ENCODE measurements around the gene LENEP. TPM values are rescaled to one million over a fixed set of nuclear protein-coding genes. Genes with fewer than 3 reads are reported as not detected.

Gene LENEP
- total RNA-seq, 1 experiment from 2014 or later = 0.42 TPM

DNA sequence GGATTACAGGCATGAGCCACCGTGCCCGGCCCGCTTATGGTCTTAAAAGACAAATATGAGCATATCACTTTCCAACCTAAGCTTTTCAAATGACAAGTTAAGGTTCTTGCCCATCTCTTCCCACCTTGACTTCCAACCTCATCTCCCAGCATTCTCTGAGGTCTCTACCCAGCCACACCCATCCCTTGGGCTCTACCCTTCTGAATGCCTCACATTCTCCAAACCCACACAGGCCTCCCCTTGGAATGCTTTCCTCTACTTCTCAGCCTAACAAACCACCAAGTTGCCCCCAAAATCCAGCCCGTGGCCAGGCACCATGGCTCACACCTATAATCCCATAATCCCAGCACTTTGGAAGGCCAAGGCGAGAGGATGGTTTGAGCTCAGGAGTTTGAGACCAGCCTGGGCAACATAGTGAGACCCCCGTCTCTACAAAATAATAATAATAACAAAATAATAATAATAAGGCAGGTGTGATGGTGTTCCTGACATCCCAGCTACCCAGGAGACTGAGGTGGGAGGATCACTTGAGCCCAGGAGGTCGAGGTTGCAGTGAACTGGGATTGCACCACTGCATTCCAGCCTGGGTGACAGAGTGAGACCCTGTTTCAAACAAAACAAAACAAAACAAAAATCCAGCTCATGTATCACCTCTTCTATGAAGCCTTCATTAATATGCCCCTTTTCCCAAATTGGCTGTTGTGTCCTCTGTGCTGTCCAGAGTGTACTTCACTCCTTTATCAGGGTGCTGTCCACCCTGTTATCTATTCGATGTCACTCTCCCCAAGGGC, 28.9 kb downstream of the LENEP start (continued):
- no peak for TF ChIP-seq POLR2AphosphoS5 (IDR thresholded peaks at IDR 0.05; ENCODE audit: low read depth, low read length)
- TF ChIP-seq, protein P1, sequence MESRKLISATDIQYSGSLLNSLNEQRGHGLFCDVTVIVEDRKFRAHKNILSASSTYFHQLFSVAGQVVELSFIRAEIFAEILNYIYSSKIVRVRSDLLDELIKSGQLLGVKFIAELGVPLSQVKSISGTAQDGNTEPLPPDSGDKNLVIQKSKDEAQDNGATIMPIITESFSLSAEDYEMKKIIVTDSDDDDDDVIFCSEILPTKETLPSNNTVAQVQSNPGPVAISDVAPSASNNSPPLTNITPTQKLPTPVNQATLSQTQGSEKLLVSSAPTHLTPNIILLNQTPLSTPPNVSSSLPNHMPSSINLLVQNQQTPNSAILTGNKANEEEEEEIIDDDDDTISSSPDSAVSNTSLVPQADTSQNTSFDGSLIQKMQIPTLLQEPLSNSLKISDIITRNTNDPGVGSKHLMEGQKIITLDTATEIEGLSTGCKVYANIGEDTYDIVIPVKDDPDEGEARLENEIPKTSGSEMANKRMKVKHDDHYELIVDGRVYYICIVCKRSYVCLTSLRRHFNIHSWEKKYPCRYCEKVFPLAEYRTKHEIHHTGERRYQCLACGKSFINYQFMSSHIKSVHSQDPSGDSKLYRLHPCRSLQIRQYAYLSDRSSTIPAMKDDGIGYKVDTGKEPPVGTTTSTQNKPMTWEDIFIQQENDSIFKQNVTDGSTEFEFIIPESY (IDR thresholded peaks at IDR 0.05; ENCODE audit: extremely low read depth, insufficient replicate concordance, low read length) = no peak
- TF ChIP-seq, protein P2, sequence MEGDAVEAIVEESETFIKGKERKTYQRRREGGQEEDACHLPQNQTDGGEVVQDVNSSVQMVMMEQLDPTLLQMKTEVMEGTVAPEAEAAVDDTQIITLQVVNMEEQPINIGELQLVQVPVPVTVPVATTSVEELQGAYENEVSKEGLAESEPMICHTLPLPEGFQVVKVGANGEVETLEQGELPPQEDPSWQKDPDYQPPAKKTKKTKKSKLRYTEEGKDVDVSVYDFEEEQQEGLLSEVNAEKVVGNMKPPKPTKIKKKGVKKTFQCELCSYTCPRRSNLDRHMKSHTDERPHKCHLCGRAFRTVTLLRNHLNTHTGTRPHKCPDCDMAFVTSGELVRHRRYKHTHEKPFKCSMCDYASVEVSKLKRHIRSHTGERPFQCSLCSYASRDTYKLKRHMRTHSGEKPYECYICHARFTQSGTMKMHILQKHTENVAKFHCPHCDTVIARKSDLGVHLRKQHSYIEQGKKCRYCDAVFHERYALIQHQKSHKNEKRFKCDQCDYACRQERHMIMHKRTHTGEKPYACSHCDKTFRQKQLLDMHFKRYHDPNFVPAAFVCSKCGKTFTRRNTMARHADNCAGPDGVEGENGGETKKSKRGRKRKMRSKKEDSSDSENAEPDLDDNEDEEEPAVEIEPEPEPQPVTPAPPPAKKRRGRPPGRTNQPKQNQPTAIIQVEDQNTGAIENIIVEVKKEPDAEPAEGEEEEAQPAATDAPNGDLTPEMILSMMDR (IDR thresholded peaks at IDR 0.05 in 2 of 3, conservative IDR thresholded peaks at IDR 0.05 in 1 of 3; ENCODE audit: borderline replicate concordance in 1 of 3, insufficient read depth in 1 of 3, low read depth in 2 of 3, low read length in 2 of 3) = no peak
- no peak for TF ChIP-seq JUND (IDR thresholded peaks at IDR 0.05)
- TF ChIP-seq ELF1 (IDR thresholded peaks at IDR 0.05; ENCODE audit: borderline replicate concordance, low read depth) = no peak

DNA sequence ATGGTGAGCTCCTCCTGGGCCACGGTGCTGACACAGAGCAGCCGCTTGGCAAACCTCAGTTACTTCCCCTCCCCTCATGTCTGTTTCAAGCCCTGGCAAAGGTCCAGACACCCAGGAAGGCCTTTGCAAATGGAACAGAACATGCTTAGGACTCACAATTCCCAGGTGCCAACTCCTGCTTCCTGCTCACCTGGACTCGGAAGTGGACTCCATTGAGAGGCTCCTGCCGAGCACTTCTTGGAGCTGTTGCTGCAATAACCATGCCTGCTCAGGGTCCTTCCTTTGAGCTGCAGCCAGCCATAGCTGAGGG, 29.5 kb downstream of the LENEP start:
- intact Hi-C loops (cut with micrococcal nuclease) = no loop called here
- H3K9ac ChIP-seq (ENCODE audit: low read length) = no peak overlapping the region
- no peak for ATAC-seq
- no peak for DNase-seq (ENCODE audit: low read depth, low spot score)
- H3K79me2 ChIP-seq (ENCODE audit: insufficient read depth, low read length) = no peaks in the 10 kb centered on the region
- ChIA-PET RAD21 (ENCODE audit: low non-redundant PET in 1 of 2, low total read pairs in 2 of 2, uncharacterized antibody in 2 of 2, unreplicated experiment in 2 of 2) (no interaction called here), CTCF (interaction anchor here (1.1 to 1.7 kb wide), 2 partner anchors 22 to 28 kb away, joined by 3 to 7 read pairs; partner anchors contain the start of gene ADAM15), POLR2A (no interaction called here)
- H4K20me1 ChIP-seq (ENCODE audit: insufficient read depth) = no peaks in the 10 kb centered on the region
- H3K9me2 ChIP-seq (ENCODE audit: insufficient read depth) = no peaks in the 10 kb centered on the region
- H3K36me3 ChIP-seq (ENCODE audit: control insufficient read depth in 1 of 2, insufficient read depth in 2 of 2, low read length in 2 of 2) = no peaks in the 10 kb centered on the region
- no TSS peak for BruUV-seq (replicated peaks)
- H3K27me3 ChIP-seq (ENCODE audit: insufficient read depth, low read length) = no peaks in the 10 kb centered on the region
- no peak overlapping the region for H3K4me2 ChIP-seq (ENCODE audit: low read length)
- H3K27ac ChIP-seq (ENCODE audit: low read depth, low read length) = no peak overlapping the region
- H3K9me3 ChIP-seq (ENCODE audit: control insufficient read depth in 1 of 2, insufficient read depth in 1 of 2, low read depth in 1 of 2, low read length in 2 of 2) = no peaks in the 10 kb centered on the region
- peaks cover 34 to 67% of the 10 kb centered on the region in 2 experiments for H3K4me1 ChIP-seq (ENCODE audit: control insufficient read depth in 1 of 2, insufficient read depth in 2 of 2, low read length in 2 of 2)
- no peak overlapping the region for H3K4me3 ChIP-seq (replicated peaks in 1 of 2; ENCODE audit: low read depth in 1 of 2, low read length in 2 of 2)
- no peak overlapping the region for H2AFZ ChIP-seq (ENCODE audit: low read depth, low read length, poor library complexity, severe bottlenecking)
- TF ChIP-seq ZFX (IDR thresholded peaks at IDR 0.05) = no peak
- TF ChIP-seq ELF1 (IDR thresholded peaks at IDR 0.05; ENCODE audit: borderline replicate concordance, low read depth) = no peak
- no peak for TF ChIP-seq ZNF274 (IDR thresholded peaks at IDR 0.05; ENCODE audit: low read depth, low read length)
- TF ChIP-seq JUND (IDR thresholded peaks at IDR 0.05) = no peak
- TF ChIP-seq SP1 (IDR thresholded peaks at IDR 0.05; ENCODE audit: low read depth) = no peak
- TF ChIP-seq POLR2A (IDR thresholded peaks at IDR 0.05; ENCODE audit: borderline replicate concordance, extremely low read depth, insufficient read depth, insufficient read length) = no peak
- TF ChIP-seq YY1 (IDR thresholded peaks at IDR 0.05; ENCODE audit: extremely low read depth, insufficient replicate concordance, low read depth, low read length) = no peak
- TF ChIP-seq CEBPB (IDR thresholded peaks at IDR 0.05; ENCODE audit: low read depth) = no peak
- no peak for TF ChIP-seq SIN3A (IDR thresholded peaks at IDR 0.05; ENCODE audit: low read depth)
- no peak for TF ChIP-seq EZH2 (IDR thresholded peaks at IDR 0.05)
- TF ChIP-seq POLR2AphosphoS5 (IDR thresholded peaks at IDR 0.05; ENCODE audit: low read depth, low read length) = no peak
- TF ChIP-seq, protein P2 (IDR thresholded peaks at IDR 0.05 in 2 of 3, conservative IDR thresholded peaks at IDR 0.05 in 1 of 3; ENCODE audit: borderline replicate concordance in 1 of 3, insufficient read depth in 1 of 3, low read depth in 2 of 3, low read length in 2 of 3) = no peak
- no peak for TF ChIP-seq CBX3 (IDR thresholded peaks at IDR 0.05; ENCODE audit: low read depth)

Measured in HCT116 (cell line).